ENCODE results near the gene MAGEB4.

Gene MAGEB4

DNA sequence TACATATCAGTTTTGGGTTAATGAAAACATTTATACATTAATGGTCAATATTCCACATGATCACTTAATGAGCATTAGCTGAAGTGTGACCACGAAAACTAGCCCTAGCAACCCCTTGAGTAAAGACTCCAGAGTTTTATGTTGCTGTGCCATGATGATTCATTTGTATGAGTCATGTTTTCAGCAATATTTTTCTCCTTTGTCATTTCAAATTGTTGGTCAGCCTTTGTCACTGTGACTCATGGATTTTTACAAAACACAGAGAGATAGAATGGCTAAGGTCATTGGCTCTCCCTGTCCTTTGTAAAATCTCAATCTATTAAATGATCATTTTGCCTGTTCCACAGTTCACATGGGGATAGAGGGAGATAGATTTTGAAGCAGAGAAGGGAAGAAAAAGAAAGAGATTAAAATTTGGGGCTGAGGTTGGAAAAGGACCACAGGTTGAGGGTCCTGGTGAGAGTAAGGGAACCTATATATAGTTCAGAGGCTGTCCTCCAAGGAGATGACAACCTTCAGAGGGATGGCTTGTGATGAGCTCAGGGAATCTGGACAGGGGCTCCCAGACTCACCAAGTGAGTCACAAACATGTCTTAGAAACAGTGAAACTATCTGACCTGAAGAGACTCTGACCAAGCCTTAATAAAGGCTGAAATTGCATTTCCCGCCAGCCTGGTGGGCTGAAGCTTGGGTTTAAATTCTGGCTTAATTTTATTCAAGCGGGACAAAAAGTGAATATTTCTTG is 41.8 kb downstream of the MAGEB4 start:
- DNase-seq (ENCODE audit: low read depth): peak; percentile 70

Measured in ELR (cell line).